Gastrocnemius medialis (tissue), 4 donors: Measurements from ENCODE around the gene PIBF1.

Source experiments
- CTCF ChIP-seq, 5 experiments: fragments of 450-650 bp in 3 of 5; fragments of 200-600 bp in 2 of 5; sonication (generic) in 2 of 5; IDR thresholded peaks in 4 of 5; conservative IDR thresholded peaks in 1 of 5; 1 replicate in 4 of 5; 2 replicates in 1 of 5; pipeline ENCODE4 v1.5.1; 2016 to 2019; ENCODE audit warnings: antibody characterized with exemption in 5 of 5, mild to moderate bottlenecking in 3 of 5, moderate library complexity in 3 of 5
- POLR2A ChIP-seq, 2 donors: fragments of 450-650 bp; IDR thresholded peaks; one replicate each; pipeline ENCODE4 v1.6.1; 2017; ENCODE audit warnings: antibody characterized with exemption in 2 of 2, mild to moderate bottlenecking in 2 of 2, moderate library complexity in 2 of 2

- no peak for TF ChIP-seq CTCF (IDR thresholded peaks at IDR 0.05 in 4 of 5, conservative IDR thresholded peaks at IDR 0.05 in 1 of 5)
- TF ChIP-seq POLR2A (IDR thresholded peaks at IDR 0.05), result no peak
Measured at GRCh38 chr13:72973234-72973633, 191.3 kb downstream of the PIBF1 start.
